Right lobe of liver (tissue), 4 donors: ENCODE data around the gene SCFD2.

ENCODE experiments used
- CTCF ChIP-seq, 4 donors: fragments of 200-600 bp in 3 of 4; fragments of 450-650 bp in 1 of 4; IDR thresholded peaks; one replicate each; pipeline versions ENCODE4 v1.5.1 to v1.8.0; 2016 to 2022; ENCODE audit warnings: antibody characterized with exemption in 4 of 4, mild to moderate bottlenecking in 2 of 4
- POLR2A ChIP-seq: fragments of 450-650 bp; IDR thresholded peaks from one replicate; pipeline ENCODE4 v1.6.1; 2017; ENCODE audit warnings: antibody characterized with exemption, mild to moderate bottlenecking
- donor health status: DM: no; HTN: no; CAD: no.
- donor health status: DM: no; HTN: no; CAD: no.
- donor health status: DM: no; HTN: yes; CAD: no.

DNA sequence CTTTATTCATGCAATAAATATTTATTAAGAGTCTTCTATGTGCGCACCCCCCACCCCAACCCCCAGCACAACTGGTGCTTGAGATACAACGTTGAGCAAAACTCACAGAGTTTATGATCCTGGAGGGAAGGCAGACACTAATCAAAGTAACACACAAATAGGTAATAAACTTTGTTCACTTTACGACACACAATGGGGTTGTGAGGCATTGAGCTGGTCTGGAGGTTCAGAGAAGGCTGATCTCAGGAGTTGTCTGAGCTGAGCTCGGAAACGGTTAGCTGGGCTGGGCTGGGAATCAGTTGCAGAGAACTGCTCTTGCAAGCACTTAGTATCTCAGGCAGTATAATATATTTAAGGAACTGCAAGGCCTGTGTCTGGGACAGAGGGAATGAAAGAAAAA lies 238.5 kb downstream of the SCFD2 start:
- TF ChIP-seq CTCF (IDR thresholded peaks at IDR 0.05) (no peak), POLR2A (no peak)
